ENCODE measurements around the gene PABPC1L. TPM values are rescaled to one million over a fixed set of nuclear protein-coding genes. Genes with fewer than 3 reads are reported as not detected.

PABPC1L gene
- total RNA-seq (ENCODE audit: low replicate concordance), result 4.4 and 6.4 TPM in 2 replicates

GRCh38 chr20:44909872-44910689 is at the start of gene PABPC1L:
Gene PABPC1L, plus strand, starts transcription at chr20:44910060. Its CDS starts 84 bp downstream, at chr20:44910144.

GRCh38 chr20:44885392-44886265 is 24.2 kb upstream of the PABPC1L start, which contains the start of gene YWHAB:
Gene YWHAB, plus strand, starts transcription at chr20:44885705. Its CDS starts 15,829 bp downstream, at chr20:44901534.

DNA sequence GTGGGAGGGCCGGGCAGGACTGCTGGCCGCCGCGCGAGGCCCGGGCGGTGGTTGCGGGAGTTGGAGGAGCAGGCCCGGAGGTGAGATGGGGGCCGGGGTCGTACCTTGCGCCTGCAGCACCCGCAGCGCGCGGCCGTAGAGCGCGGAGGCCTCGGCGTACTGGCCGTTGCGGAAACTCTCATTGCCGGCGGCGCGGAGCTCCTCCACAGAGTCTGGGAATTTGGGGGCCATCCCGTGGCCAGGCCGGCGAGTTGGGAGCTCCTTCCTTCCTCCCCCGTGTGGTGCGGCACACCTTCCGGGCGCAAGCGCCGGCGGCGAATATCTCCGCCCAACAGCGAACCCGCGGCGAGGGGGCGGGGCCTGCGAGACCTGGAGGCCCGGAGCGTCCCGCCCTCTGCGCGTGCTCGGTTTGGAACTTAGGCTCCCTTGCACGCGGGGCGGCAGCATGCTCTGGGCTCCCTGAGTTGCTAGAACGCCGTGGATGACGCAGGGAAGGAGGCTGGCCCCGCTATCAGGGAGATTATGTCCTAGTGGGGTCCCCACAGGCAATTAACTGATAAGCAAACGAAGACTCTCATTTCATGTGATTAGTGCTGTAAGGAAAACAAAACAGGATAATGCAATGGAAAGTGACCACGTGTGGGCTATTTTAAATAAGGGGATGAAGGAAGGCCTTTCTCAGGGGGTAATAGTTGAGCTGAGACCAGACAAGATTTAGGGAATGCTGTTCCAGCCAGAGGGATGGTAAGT is 50.4 kb downstream of the PABPC1L start, which contains the start of gene TOMM34:
TSS of gene TOMM34 (minus strand) at position 295 of the 750 bp plus-strand sequence. CDS start at position 231, 64 bp downstream.

GRCh38 chr20:44966030-44966961 is 56.4 kb downstream of the PABPC1L start, which contains the start of gene STK4:
Gene STK4, plus strand, starts transcription at chr20:44966512. Its CDS starts 57 bp downstream, at chr20:44966569.

Other genes starting within 250 kb of the PABPC1L start
- 1.5 and 533 TPM in 2 replicates for gene CCN5, start 194.7 kb upstream of the PABPC1L start, total RNA-seq (ENCODE audit: low replicate concordance)
- gene KCNK15, start 164.2 kb upstream of the PABPC1L start, total RNA-seq (ENCODE audit: low replicate concordance), result 1.1 and 14.9 TPM in 2 replicates
- 0.53 and 0.59 TPM in 2 replicates for gene RIMS4, start 99.5 kb upstream of the PABPC1L start, total RNA-seq (ENCODE audit: low replicate concordance)
- gene YWHAB, start 24.4 kb upstream of the PABPC1L start, total RNA-seq (ENCODE audit: low replicate concordance), result 46.0 and 80.0 TPM in 2 replicates
- gene TOMM34, start 50.3 kb downstream of the PABPC1L start, total RNA-seq (ENCODE audit: low replicate concordance), result 5.7 and 18.4 TPM in 2 replicates
- gene STK4, start 56.5 kb downstream of the PABPC1L start, total RNA-seq (ENCODE audit: low replicate concordance), result 19.0 TPM in 2 replicates
- gene KCNS1, start 191.1 kb downstream of the PABPC1L start, total RNA-seq (ENCODE audit: low replicate concordance), result 0.23 and 0.70 TPM in 2 replicates
- not detected in 2 replicates for gene WFDC5, start 205.1 kb downstream of the PABPC1L start, total RNA-seq (ENCODE audit: low replicate concordance)
- gene WFDC12, start 214.4 kb downstream of the PABPC1L start, total RNA-seq (ENCODE audit: low replicate concordance), result not detected in 2 replicates